GM12878 (cell line): ENCODE measurements around the gene FOS. TPM values are rescaled to one million over a fixed set of nuclear protein-coding genes. Genes with fewer than 3 reads are reported as not detected.

ENCODE experiments used
- ATAC-seq: fragments of 200-7000 bp; cut with Tn5 transposase; 3 replicates; pipeline ENCODE4 v1.9.1; 2020; ENCODE audit warnings: mild to moderate bottlenecking, moderate library complexity
- BruUV-seq: library from RNA; stranded (reverse); fragments of 400-500 nt; replicated peaks from 2 replicates; lab custom pipeline; 2021; lab: Mats Ljungman, UMichigan
- CTCF ChIA-PET: fragments of 300-600 bp; sonication (Branson Sonifier 250); formaldehyde crosslinking; extraction: SDS; loops from one replicate; lab custom pipeline; 2021; ENCODE audit warnings: inconsistent platforms; lab: Yijun Ruan, JAX
- POLR2A ChIA-PET: fragments of 350-600 bp; formaldehyde crosslinking; extraction: SDS; loops from one replicate; lab custom pipeline; 2021; ENCODE audit warnings: inconsistent platforms; lab: Charles Lee
- RAD21 ChIA-PET: fragments of 300-600 bp; sonication (Branson Sonifier 250); formaldehyde crosslinking; loops from one replicate; lab custom pipeline; 2023; ENCODE audit warnings: antibody characterized with exemption; ENCODE audit not compliant: unreplicated experiment; lab: Charles Lee
- SMC1A ChIA-PET: fragments of 300-600 bp; sonication (Branson Sonifier 250); formaldehyde crosslinking; loops from one replicate; lab custom pipeline; 2023; ENCODE audit not compliant: unreplicated experiment, uncharacterized antibody; lab: Charles Lee
- DNase-seq: peaks from one replicate; pipeline ENCODE4 v3.0.0-alpha.2; 2011; ENCODE audit warnings: low read depth, low spot score
- FAIRE-seq: peaks from 3 replicates; lab custom pipeline; 2011; peaks lifted over from hg19 to GRCh38; lab: Jason Lieb, UNC
- H2AFZ ChIP-seq: 2 replicates; pipeline ENCODE4 v1.6.0; 2011; ENCODE audit warnings: low read depth, low read length, control low read depth; ENCODE audit not compliant: control insufficient read depth
- H3K27ac ChIP-seq: 2 replicates; pipeline ENCODE4 v1.5.1; 2011; ENCODE audit warnings: control low read depth; ENCODE audit not compliant: control insufficient read depth, insufficient read depth
- H3K27me3 ChIP-seq, 2 experiments: replicated peaks in 1 of 2; 2 replicates each; pipeline versions ENCODE4 v1.6.0 to v1.6.1; 2011; ENCODE audit warnings: low read length in 1 of 2; ENCODE audit not compliant: control insufficient read depth in 2 of 2, insufficient read depth in 2 of 2
- H3K36me3 ChIP-seq, 2 experiments: 2 replicates each; pipeline ENCODE4 v1.5.1; 2011; ENCODE audit warnings: low read length in 1 of 2; ENCODE audit not compliant: control insufficient read depth in 2 of 2, insufficient read depth in 2 of 2
- H3K4me1 ChIP-seq: 2 replicates; pipeline ENCODE4 v1.6.1; 2011; ENCODE audit warnings: mild to moderate bottlenecking, low read length, moderate library complexity, mixed read lengths; ENCODE audit not compliant: control insufficient read depth, insufficient read depth
- H3K4me2 ChIP-seq: 2 replicates; pipeline ENCODE4 v1.6.0; 2011; ENCODE audit warnings: control low read depth; ENCODE audit not compliant: control insufficient read depth, insufficient read depth
- H3K4me3 ChIP-seq: fragments of 200-600 bp; sonication (generic); 2 replicates; pipeline ENCODE4 v1.5.1; 2016
- H3K79me2 ChIP-seq: 2 replicates; pipeline ENCODE4 v1.6.0; 2011; ENCODE audit warnings: low read length; ENCODE audit not compliant: control insufficient read depth, insufficient read depth
- H3K9ac ChIP-seq: 2 replicates; pipeline ENCODE4 v1.8.0; 2011; ENCODE audit warnings: low read length, control low read depth, mixed read lengths; ENCODE audit not compliant: control insufficient read depth, insufficient read depth
- H3K9me3 ChIP-seq: replicated peaks from 3 replicates; pipeline ENCODE4 v1.5.1; 2011; ENCODE audit warnings: mild to moderate bottlenecking, low read length; ENCODE audit not compliant: control insufficient read depth, insufficient read depth
- H4K20me1 ChIP-seq: 2 replicates; pipeline ENCODE4 v1.6.0; 2011; ENCODE audit not compliant: control insufficient read depth, insufficient read depth
- CBX3 ChIP-seq: fragments of 200-600 bp; sonication (generic); IDR thresholded peaks from 2 replicates; pipeline ENCODE4 v1.6.1; 2016; ENCODE audit warnings: low read depth, borderline replicate concordance
- CBX5 ChIP-seq: sonication (generic); IDR thresholded peaks from 2 replicates; pipeline ENCODE4 v1.6.1; 2016; ENCODE audit warnings: low read depth, moderate library complexity, mild to moderate bottlenecking, inconsistent platforms
- EED ChIP-seq: sonication (generic); IDR thresholded peaks from 2 replicates; pipeline ENCODE4 v1.6.1; 2016; ENCODE audit warnings: antibody characterized with exemption, low read depth
- JUNB ChIP-seq: IDR thresholded peaks from 2 replicates; pipeline ENCODE4 v1.6.1; 2016; ENCODE audit warnings: antibody characterized with exemption, mild to moderate bottlenecking
- JUND ChIP-seq: IDR thresholded peaks from 2 replicates; pipeline ENCODE4 v1.6.1; 2012; ENCODE audit warnings: low read depth, mild to moderate bottlenecking, low read length, improper control_type of control experiment, moderate library complexity
- KLF5 ChIP-seq: fragments of 450-650 bp; IDR thresholded peaks from 2 replicates; pipeline ENCODE4 v1.6.1; 2014; ENCODE audit warnings: mild to moderate bottlenecking; ENCODE audit not compliant: partially characterized antibody
- MEF2A ChIP-seq: IDR thresholded peaks from 2 replicates; pipeline ENCODE4 v1.6.1; 2011; ENCODE audit warnings: low read depth, mild to moderate bottlenecking, low read length, moderate library complexity; ENCODE audit not compliant: insufficient read depth
- PAX8 ChIP-seq: fragments of 450-650 bp; IDR thresholded peaks from 2 replicates; pipeline ENCODE4 v1.6.1; 2017; ENCODE audit warnings: mild to moderate bottlenecking, moderate library complexity
- PML ChIP-seq: IDR thresholded peaks from 2 replicates; pipeline ENCODE4 v1.6.1; 2012; ENCODE audit warnings: low read length, inconsistent platforms
- RELB ChIP-seq: fragments of 450-650 bp; IDR thresholded peaks from 2 replicates; pipeline ENCODE4 v1.6.1; 2017; ENCODE audit warnings: low read depth, mild to moderate bottlenecking, moderate library complexity
- REST ChIP-seq: IDR thresholded peaks from 2 replicates; pipeline ENCODE4 v1.6.1; 2012; ENCODE audit warnings: mild to moderate bottlenecking, low read depth, low read length
- SRF ChIP-seq, 2 experiments: IDR thresholded peaks; 2 replicates each; pipeline ENCODE4 v1.6.1; 2011; ENCODE audit warnings: low read depth in 2 of 2, low read length in 2 of 2, mild to moderate bottlenecking in 1 of 2, moderate library complexity in 1 of 2
- TAF1 ChIP-seq: IDR thresholded peaks from 2 replicates; pipeline ENCODE4 v1.6.1; 2011; ENCODE audit warnings: mild to moderate bottlenecking, low read depth, low read length, borderline replicate concordance
- USF1 ChIP-seq: IDR thresholded peaks from 2 replicates; pipeline ENCODE4 v1.6.1; 2011; ENCODE audit warnings: borderline replicate concordance, low read depth, mild to moderate bottlenecking, moderate library complexity, mixed read lengths, low read length; ENCODE audit not compliant: insufficient read depth; ENCODE audit errors: extremely low read length
- ZNF207 ChIP-seq: fragments of 450-650 bp; IDR thresholded peaks from 2 replicates; pipeline ENCODE4 v1.6.1; 2014; ENCODE audit warnings: antibody characterized with exemption, mild to moderate bottlenecking, borderline replicate concordance
- WGBS: methylation state at CpG from one replicate; pipeline ENCODE4 v1.1.6; 2016; ENCODE audit warnings: low lambda C conversion rate; ENCODE audit not compliant: insufficient replicate concordance, insufficient coverage; ENCODE audit errors: missing lambda C conversion rate; 5-methylcytosine and 5-hydroxymethylcytosine counted together
- in situ Hi-C: fragments of 300-500 bp; cut with MboI; formaldehyde crosslinking; loops from 9 replicates; pipeline ENCODE4 v1.14.3; 2018; ENCODE audit warnings: mixed read lengths
- intact Hi-C: fragments of 100-400 bp; cut with micrococcal nuclease; formaldehyde crosslinking; loops from one replicate; pipeline ENCODE4 v1.14.2; 2022; ENCODE audit not compliant: unreplicated experiment
- polyA plus RNA-seq, 11 experiments: library from polyadenylated mRNA; depleted of rRNA in 4 of 11; unstranded in 6 of 11; stranded (reverse) in 5 of 11; fragments of >200 nt; fragmentation: Nextera tagmentation in 4 of 11; fragmentation: Illumina TruSeq in 1 of 11; extraction: Ambion mirVana in 4 of 11; extraction: Trizol in 1 of 11; gene quantifications; 1 replicate in 1 of 11; 2 replicates in 10 of 11; pipeline versions ENCODE4 v1.2.1 to v1.2.3, GENCODE V29; 2011 to 2016; ENCODE audit warnings: inconsistent platforms in 2 of 11, missing spikeins in 2 of 11, low read depth in 1 of 11
- total RNA-seq, 4 experiments: library from RNA; depleted of rRNA in 3 of 4; stranded (reverse); fragments of >200 nt in 3 of 4; fragmentation: Illumina TruSeq in 1 of 4; extraction: Trizol in 1 of 4; gene quantifications; 2 replicates each; pipeline versions ENCODE4 v1.2.1 to v1.2.3, GENCODE V29; 2013 to 2021

Gene FOS
- total and polyA plus RNA-seq, 10 of the 15 experiments (the other 5 are each of a cell fraction or from before 2014, with no cell fraction given): 0.02 to 0.95 (median 0.38) TPM

GRCh38 chr14:75322746-75323145 is 44.1 kb downstream of the FOS start:
- Histone ChIP-seq H3K4me3 (no peak overlapping the region), H3K27me3 (no peaks in the 10 kb centered on the region; a peak in 1 of 4 replicates), H3K9ac (no peak overlapping the region)
- TF ChIP-seq EED: no peak
- no peak for TF ChIP-seq RELB
- TF ChIP-seq REST: no peak
- TF ChIP-seq PML: no peak
- TF ChIP-seq TAF1: no peak
- TF ChIP-seq ZNF207: no peak
- TF ChIP-seq KLF5: no peak
- no peak for TF ChIP-seq JUNB
- no peak for TF ChIP-seq CBX3
- TF ChIP-seq CBX5: no peak
- no peak for TF ChIP-seq SRF (IDR thresholded peaks at IDR 0.05; ENCODE audit: low read depth in 2 of 2, low read length in 2 of 2)
- TF ChIP-seq USF1: no peak
- no peak for TF ChIP-seq PAX8
- no peak for TF ChIP-seq MEF2A
- TF ChIP-seq JUND: no peak
- TF ChIP-seq, all 136 proteins: peak for 0
- CTCF ChIA-PET: interaction anchor here (0.5 to 2.3 kb wide), 7 partner anchors 11 to 370 kb away, joined by 3 to 9 read pairs (median 4); no protein-coding TSS in a partner anchor
- H3K4me2 ChIP-seq: no peak overlapping the region
- ATAC-seq: no peak
- H3K27ac ChIP-seq: no peak overlapping the region
- no peaks in the 10 kb centered on the region for H3K79me2 ChIP-seq
- 7% methylated on average over 1 of the region's 1 CpG for whole genome bisulfite sequencing
- no peaks in the 10 kb centered on the region; the same call in 2 of the 3 replicates for H3K9me3 ChIP-seq
- no TSS peak for BruUV-seq
- RAD21 ChIA-PET: interaction anchor here (0.7 to 1.3 kb wide), 3 partner anchors 58 to 228 kb away, joined by 3 read pairs; no protein-coding TSS in a partner anchor
- H3K4me1 ChIP-seq: no peaks in the 10 kb centered on the region
- H4K20me1 ChIP-seq: no peaks in the 10 kb centered on the region
- H2AFZ ChIP-seq: no peak overlapping the region
- in situ Hi-C loops: no loop called here
- FAIRE-seq: no peak
- H3K36me3 ChIP-seq: no peaks in the 10 kb centered on the region
- no peak for DNase-seq
- POLR2A ChIA-PET: no interaction called here
- intact Hi-C loops: no loop called here
- SMC1A ChIA-PET: interaction anchor here (1.2 to 1.8 kb wide), 4 partner anchors 10 to 229 kb away, joined by 3 to 5 read pairs (median 4); no protein-coding TSS in a partner anchor
